ENCODE results near the gene SYNPO2L.

SYNPO2L gene

DNA sequence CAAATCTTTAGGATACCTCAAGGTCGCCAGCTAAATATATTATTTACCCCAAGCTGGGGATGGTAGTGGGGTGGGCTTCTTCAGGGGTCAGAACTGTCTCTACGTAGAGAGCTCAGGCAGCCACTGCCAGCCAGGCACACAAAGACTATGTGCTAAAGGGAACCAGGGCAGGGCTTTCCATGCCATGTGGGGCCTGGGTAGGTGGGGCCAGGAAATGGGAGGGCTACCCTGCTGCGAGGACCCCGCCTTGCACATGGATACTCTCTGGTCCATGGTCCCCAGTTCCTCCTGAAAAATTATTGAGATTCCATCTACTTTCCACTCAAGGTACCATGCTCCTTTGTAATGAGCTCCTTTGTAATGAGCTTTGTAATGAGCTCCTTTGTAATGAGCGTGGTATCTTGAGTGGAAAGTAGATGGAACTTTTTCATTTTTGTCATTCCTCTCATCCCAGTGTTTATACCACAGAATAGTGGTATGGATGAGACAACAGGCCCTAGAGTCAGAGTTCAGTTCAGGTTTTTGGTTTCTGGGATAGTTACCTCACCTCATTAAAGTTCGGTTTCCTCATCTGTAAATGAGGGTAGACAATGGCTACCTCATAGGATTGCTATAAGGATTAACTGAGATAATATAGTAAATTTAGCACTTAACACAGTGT lies 5.8 kb downstream of the SYNPO2L start:
- DNase-seq (ENCODE audit: low read depth), result peak; percentile 68

DNA sequence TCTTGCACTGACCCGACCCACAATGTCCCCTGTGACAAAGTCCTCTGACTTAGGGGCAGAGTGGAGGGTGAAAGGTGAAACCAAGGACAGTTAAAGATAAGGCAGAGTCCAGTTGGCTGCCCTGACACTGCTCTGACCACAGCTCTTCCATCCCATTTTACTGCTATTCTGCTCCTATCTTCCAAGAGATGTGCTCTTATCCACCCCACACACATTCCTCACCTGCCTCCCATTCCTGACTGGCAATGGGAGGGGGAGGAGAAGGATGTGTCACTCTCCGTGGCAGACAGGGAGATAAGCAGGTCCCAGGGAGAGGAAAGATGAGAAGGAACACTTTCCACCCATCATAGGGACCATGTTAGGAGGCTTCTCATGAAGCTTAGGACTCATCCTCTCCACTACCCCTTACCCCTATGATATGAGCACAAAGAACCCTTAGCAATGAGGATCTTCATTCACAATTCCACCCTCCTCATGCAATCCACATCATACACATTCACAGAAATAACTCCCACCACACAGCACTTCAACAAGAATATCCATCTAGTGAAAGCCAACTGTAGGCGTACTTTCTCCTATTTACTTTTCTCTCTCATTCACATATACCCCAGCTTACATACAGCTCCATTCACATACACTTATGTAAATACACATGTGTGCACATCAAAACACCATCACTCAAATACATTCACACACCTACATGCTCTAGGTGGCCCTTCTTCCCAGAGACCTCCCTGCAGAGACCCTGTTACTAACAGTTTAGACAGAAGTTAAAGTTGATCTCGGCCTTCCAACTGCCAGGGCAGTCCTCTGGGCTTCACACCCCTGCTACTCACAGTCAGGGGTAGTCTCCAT lies 6.6 kb downstream of the SYNPO2L start:
- peak; percentile 22 for DNase-seq (ENCODE audit: low read depth)

DNA sequence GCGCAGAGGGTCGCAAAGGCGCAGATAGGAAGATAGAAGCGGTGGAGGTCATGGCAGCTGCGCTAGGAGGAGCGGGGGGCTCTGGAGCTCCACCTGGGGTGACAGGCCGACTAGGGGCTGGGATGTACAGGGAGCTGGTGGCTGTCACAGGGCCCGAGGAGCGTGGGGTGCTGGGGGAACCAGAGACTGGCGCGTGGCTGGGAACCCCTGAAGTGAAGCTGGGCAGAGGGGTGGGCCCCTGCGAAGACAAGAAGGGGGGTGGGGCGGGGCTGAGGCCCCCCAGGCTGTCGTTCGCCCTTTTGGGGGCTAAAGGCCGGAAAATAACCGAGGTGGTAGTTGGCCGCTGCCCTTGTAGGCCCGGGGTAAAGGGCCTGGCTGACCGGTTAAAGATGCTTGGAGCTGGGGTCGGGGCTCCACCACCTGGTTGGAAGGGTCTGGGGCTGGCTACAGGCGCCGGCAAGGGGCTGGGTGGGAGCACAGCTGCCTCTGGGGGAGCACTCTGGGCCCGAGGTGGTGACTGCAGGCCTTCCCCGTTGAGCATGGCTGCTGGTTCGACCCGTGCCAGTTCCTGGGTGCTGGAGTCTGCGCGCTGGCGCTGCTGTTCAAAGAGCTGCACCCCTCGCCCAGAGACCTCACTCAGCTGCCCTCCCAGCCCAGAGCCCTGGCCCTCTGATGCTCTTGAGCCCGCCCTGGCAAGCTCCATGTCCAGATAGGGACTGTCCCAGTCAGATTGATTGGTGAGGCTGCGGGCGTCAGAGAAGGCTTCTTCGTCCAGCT lies 7.8 kb downstream of the SYNPO2L start:
- DNase-seq (ENCODE audit: low read depth), result no peak

DNA sequence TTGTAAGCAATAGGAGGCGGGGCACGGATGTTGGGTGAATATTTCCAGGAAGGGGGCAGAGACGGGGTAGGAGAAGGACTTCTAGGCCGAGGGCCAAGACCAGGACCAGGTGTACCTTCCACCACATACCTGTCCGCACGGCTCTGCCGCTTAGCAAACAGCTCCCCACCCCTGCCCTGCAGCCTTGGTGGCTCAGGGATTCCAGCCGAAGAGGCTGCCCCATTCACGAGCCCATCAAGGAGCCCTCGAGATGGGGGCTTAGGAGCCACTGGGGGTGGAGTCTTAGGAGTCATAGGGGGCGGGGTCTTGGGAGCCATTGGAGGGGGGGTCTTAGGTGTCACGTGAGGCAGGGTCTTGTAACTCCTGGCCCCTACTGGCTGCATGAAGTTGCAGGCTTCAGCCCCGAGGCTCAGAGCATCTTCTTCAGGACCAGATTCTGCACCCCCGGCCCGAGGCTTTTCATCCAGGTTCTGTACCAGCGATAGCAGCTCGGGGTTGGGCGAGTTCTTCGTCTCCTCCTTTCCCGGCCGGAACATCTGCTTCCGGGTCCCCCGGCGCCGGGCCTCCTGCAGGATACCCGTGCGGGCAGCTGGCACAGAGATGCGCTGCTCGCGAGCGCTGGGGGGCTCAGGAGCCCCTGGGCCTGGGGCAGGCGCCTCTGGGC lies 8.5 kb downstream of the SYNPO2L start:
- DNase-seq (ENCODE audit: low read depth), result no peak

DNA sequence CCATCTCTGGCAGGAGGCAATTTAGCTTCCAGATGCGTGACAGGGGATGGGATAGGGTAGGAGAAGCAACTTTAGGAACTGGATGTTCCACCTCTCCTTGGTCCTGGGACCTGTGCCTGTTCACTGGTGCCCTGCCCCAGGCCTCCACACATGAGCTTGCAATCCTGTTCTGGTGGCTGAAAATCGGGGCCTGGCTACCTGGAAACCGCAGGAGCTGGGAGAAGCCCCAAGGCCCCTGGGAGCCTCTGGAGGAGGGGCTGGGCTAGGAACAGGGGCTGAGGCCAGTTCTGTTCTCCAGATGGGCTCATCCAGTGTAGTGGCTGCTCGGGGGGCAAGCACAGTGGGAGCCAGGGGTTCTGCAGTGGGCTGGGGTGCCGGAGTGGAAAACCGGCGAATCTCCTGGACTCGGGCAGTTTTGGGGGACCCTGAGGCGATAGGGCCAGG lies 9.2 kb downstream of the SYNPO2L start:
- DNase-seq (ENCODE audit: low read depth), result no peak

DNA sequence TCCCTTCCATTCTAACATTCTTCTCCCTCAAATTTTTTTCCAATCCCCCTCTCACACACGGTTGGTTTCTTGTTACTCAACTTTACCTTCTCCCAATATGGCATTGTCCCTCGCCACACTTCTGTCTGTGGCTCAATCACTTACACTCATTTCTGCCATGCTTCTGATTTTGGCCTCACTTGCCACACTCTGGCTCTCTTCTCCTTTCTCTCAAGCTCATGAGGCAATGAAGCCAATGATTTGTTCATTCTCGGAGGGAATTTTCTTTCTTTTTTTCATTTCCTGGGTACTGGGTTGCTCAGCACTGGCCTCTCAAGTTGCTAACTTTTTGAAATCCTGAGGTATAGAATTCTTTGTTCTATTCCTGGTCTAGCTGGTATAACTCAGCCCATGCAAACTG lies 10.6 kb downstream of the SYNPO2L start:
- DNase-seq (ENCODE audit: low read depth), result no peak

DNA sequence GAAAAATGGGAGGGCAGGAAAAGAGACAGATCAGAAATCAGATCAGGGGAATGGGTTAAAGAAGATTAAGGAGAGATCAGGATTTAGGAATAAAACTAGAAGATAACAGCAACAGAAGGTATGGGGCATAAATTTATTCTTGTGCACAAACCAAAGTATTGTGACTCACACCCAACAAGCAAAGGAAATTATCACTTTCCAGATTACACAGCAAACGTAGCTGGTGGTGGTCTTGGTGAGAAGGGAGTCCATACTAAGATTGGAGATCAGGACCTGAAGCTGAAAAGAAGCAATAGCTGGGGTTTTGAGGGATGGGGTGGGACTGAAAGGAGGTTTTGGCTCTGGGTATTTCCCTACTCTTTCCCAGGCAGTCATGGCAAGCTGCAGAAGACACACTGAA lies 11.1 kb downstream of the SYNPO2L start:
- peak; percentile 15 for DNase-seq (ENCODE audit: low read depth)

DNA sequence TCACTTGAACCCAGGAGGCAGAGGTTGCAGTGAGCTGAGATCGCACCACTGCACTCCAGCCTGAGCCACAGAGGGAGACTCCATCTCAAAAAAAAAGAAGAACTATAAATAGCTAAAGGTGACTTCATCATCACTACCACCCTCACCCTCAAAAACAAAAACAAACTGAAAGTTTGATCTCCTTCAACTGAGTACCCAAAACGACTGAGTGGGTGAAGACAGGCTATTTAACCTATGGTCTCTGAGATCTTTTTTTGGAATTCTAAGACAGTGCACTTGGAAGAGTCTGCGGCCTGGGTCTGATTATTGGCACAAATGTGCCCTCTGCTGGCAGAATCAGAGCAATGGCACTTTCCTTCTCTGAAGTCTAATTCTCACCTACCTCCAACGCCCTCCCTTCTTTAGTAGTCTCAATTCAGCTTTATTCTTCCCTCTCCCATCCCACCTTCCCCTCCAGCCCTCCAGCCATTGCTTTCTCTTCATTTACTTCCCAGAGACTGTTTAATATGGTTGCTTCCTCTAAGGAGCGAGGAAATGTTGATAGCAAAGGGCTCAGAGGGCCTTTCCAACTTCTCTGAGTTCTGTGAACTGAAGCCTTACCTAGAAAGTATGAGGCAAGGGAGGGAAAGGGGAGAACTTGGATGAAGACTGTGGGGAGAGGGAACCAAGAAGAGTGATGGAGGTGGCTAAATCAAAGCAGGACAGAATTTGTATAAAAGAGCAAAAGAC lies 11.7 kb downstream of the SYNPO2L start:
- peak; percentile 81 for DNase-seq (ENCODE audit: low read depth)

DNA sequence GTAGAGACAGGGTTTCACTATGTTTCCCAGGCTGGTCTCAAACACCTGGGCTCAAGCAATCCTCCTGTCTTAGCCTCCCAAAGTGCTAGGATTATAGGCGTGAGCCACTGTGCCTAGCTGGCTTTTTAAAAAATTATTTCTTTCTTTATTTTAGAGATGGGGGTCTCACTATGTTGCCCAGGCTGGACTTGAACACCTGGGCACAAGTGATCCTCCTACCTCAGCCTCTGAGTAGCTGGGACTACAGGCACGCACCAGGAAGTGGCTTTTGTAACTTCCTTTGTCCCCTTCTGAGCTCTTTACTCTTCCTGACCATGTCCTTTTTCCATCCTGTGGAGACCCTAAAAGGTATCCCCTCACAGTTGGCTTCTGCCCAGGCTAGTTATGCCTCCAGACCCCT lies 12.5 kb downstream of the SYNPO2L start:
- DNase-seq (ENCODE audit: low read depth), result no peak

DNA sequence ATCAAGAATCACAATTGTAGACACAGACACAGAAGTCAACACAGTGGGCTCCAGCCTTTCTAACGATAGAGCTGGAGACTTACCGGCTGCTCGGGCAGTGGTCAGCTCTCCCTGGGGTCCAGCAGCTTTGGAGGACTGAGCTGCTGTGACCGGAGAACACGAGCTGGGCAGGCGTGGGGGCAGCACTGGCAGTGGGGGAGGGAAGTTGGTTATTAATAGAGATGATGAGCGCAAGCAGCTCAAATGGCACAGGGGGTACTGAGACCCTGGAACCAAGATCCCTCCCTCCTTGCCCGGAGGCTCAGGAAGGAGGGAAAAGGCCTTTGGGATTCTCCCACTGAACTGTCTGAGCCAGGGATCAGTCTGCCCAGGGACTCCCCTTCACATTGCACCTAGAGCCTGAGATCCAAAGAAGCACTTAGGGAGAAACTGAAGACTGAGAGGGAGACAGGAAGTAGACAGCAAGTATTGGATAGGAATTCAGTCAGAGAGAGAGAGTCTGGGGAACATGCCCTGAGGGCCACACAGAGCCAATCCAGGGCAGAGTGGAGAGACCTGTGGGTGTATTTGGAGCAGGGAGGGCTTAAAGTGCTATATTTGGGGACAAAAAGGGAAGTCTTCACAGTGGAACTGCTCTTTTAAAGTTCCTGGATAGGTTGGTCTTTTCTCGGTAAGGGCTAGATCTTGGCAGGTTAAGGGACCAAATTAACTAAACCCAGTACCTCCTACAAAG lies 14.3 kb downstream of the SYNPO2L start, which contains the start of gene MYOZ1:
MYOZ1 (minus strand) TSS at position 147 of the 733 bp plus-strand sequence. CDS start 1,457 bp downstream, outside the sequence.
- peak; percentile 49 for DNase-seq (ENCODE audit: low read depth)

DNA sequence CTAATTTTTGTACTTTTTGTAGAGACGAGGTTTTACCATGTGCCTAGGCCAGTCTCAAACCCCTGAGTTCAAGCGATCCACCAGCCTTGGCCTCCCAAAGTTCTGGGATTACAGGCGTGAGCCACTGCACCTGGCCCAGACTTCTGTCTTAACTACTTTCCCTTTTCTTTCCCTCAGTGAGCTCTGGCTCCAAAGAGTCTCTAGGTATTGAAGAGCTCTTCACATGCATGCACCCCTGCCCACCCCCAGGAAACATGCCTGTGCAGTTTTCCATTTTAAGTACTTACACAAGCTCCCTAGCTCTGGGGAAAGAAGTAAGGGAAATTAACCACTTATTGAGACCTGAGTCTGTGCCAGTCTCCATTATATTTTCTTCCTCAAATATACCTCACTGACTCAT lies 16.5 kb downstream of the SYNPO2L start:
- no peak for DNase-seq (ENCODE audit: low read depth)

DNA sequence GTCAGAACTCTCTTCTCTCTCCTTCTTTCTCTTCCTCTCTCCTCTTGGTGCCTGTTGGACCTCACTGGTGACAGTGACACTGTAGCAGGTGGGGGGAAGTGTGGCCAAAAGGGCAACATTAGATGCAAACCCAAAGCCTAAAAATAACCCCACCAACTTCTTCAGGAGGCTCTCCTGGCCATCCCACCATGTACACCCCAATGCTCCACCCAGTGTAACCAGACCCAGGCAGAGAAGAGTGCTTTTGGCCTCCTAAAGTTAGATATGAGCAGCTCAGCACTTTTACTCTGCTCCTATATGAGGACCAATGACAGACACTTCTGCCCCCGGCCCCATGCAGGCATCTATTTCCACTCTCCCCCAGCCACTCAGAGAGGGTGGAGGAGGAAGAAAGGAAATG lies 20.0 kb downstream of the SYNPO2L start:
- no peak for DNase-seq (ENCODE audit: low read depth)

DNA sequence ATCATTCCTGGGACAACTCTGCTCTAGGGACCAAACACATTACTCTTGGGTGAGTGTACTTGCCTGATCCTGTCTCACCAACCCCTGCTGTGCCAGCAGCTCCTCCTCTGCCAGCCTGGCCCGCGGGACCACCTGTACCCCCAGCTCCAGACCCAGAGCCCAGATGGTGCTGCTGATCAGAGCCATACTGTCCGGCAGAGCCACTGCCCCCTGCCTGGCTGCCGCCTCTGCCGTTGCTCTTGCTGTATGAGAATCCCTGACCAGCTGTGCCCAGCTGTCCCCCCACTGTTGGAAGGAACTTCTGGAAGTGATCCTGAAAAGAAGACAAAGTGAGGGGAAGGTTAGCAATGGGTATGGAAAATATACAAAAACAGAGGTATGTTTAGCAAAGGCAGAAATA lies 21.4 kb downstream of the SYNPO2L start:
- DNase-seq (ENCODE audit: low read depth), result no peak

DNA sequence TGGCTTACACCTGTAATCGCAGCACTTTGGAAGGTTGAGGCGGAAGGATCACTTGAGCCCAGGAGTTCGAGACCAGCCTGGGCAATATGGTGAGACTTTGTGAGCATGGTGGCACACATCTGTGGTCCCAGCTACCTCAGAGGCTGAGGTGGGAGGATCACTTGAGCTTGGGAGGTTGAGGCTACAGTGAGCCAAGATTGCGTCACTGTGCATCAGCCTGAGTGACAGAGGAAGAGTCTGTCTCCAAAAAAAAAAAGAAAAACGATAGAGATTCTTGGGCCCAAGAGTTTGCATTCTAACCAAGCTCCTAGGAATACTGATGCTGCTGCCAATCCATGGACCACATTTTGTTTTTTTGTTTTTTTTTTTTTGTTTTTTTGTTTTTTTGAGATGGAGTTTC lies 26.7 kb downstream of the SYNPO2L start:
- DNase-seq (ENCODE audit: low read depth), result no peak

DNA sequence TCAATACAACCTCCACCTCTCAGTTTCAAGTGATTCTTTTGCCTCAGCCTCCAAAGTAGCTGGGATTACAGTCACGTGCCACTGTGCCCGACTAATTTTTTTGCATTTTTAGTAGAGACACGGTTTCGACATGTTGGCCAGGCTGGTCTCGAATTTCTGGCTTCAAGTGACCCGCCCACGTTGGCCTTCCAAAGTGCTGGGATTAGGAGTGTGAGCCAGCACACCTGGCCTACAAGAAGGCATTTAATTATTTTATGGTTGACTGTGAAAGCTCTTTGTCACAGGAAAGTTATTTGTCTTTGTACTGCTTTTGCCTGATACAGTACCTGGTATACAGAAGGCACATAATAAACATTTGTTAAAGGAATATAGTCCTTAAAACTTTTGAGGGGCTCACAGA lies 27.4 kb downstream of the SYNPO2L start:
- no peak for DNase-seq (ENCODE audit: low read depth)

DNA sequence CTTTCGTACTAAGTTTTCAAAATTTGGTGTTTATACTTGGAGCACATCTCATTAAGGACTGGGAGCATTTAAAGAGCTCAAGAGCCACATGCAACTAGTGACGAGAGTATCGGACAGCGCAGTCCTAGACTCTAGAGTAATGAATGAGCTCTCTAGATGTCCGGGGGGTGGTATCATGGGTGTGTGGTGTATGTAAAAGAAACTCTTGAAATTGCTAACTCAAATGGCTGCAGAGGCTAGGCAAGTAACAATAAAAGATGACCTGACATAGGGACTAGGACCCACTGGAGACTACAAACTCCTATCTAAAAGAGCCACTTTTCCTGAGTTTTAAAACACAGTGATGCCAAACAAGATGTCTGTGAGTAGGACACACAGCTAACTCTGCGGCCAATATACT lies 28.5 kb downstream of the SYNPO2L start:
- DNase-seq (ENCODE audit: low read depth), result no peak

DNA sequence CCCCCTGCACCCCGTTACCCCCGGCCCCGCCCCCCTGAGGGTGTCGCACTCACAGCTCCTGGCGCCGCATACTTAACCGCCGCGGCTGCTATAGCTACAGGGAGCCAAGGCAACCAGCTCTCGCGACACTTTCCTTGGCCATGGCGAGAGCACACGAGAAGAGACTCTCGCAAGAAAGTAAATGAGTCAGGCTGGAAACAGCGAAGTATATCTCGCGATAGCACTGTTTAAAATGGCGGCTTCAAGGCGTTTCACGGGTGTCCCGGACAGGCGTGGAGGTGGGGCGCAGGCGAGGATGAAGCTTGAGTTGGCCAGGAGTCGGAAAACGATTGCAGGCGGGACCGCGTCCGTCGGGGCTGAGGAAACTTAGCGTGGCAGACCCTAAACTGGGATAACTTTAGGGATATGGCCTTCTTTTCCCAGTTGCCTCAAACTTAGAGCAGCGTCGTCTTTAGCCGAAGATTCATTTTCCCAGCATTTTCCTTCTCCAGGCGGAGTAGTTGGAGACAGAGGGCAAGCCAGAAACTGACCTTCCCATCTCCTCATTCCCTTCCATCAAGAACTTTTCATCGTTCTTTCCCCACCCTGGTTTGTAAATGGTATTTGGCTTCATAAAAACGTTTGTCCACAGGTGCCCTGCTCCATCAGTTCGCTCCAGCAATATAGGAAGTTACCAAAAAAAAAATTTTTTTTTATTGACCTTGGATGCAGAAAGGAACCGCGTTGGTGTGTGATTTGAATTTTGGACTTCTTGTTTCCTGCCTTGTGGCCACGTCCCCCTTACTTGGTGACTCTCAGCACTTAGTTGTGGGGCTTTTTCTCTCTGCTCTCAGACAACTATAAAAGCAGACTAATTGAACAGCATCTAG lies 29.7 kb downstream of the SYNPO2L start:
- DNase-seq (ENCODE audit: low read depth), result peak; percentile 99

DNA sequence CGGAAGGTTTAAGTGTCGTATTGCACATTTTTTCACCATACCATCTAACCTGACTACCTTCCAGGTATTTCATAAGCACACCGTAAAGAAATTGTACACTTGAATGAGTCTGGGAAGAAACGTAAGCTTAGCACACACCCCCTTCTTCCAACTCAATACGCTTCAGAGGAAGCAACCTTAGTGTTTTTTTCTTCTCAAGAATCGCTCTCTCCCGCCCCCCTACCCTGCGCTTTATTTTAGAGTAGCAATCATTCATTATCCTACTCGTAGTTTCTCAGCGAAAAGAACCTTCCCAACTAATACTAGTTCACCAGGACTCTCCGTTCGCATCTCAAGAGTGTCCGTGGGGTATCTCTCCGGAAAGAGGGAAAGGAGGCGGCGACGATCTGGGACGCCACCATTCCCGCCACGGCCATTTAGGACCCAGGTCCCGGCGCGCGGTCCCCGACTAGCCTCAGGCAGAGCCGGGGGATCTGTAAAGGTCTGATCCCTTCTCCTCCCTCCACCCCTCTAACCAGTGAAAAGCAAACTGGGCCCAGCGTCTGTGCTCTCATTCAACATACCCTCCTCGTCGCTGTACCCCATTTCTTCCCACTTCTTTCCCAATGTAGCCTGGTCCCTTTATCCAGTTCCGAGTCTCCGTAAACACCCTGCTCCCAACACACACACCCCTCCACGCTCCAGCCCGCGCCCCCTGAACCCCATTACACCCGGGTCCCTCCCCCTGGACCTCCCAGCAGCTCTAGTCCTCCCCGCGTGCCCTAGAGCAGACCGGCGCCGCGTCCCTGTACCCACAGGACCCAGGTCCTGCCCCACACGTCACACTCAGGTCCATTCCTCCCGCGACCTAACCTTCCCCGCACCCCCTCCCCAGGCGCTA lies 30.6 kb downstream of the SYNPO2L start:
- peak; percentile 59 for DNase-seq (ENCODE audit: low read depth)

DNA sequence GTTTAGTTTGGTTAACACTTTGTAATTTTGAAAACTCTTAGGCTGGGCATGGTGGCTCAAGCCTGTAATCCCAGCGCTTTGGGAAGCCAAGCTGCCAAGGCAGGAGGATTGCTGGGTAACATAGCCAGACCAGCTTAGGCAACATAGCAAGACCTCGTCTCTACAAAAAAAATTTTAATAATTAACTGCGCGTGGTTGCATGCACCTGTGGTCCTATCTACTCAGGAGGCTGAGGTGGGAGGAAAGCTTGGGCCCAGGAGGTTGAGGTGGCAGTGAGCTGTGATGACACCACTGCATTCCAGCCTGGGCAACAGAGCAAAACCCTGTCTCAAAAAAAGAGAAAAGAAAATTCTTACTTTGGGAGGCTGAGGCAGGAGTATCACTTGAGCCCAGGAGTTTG lies 32.8 kb downstream of the SYNPO2L start:
- DNase-seq (ENCODE audit: low read depth), result no peak
